Measurements from ENCODE around the gene MT1M.
"Not testable (repeated sequence)": the region's sequence is repeated elsewhere in the genome, so short reads cannot be mapped to it uniquely, and the experiment has no call there.

MT1M gene

GRCh38 chr16:56608876-56609462, 23.5 kb upstream of the MT1M start:
- no peak for DNase-seq (ENCODE audit: low read depth in 2 of 2)

GRCh38 chr16:56609463-56609921, 23.0 kb upstream of the MT1M start:
- DNase-seq (ENCODE audit: low read depth in 2 of 2) = peak in 1 of 2 donors; percentile 40

DNA sequence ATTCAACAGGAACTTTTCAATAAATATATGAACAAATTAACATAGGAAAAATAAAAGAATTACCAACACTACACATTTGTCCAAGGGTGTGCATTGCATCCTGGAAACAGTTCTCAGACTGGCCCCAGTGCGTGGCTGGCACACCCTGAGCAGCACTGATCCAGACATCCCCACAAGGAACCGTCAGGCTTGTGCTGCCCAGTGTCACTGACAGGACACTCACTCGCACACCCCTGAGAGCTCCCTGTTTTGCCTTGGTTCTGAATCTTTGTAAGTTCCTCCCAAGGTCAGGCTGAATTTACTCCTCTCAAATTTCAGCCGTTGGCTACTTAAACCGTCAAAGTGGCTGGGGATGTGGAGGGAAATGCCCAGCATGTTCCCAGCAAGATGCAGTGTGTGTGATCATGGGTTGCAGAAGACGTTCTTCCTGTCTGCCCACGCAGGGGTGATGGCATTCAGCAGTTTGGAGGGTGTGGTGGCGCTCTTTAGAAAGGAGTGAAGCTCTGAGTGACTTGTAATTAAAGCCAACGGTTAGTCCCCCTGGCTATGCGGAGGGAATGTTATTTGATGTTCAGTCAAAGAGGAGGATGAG, 22.3 kb upstream of the MT1M start:
- DNase-seq (ENCODE audit: low read depth in 2 of 2) = peak in 1 of 2 donors; percentile 28

DNA sequence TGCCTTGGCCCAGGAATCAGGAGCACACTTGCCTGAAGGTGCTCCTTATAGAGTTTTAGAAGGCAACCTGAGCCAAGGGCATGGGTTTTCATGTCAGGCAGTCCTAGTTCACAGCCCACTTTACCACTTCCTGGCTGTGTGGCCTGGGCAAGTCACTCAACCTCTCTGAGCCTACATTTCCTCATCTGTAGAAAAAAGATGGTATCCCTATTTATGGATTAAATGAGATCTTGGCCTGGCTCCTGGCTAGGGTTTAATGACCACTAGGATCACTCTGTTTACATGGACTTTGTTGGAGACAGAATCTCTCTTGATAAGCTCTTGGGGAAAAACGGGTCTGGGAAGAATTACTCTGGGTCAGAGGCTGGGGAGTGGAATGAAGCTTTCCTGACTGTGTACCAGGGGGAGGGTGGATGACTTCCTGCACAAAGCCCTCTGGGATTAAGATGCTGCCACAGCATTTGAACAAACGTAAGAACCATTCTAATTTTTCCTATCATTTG, 21.8 kb upstream of the MT1M start:
- no peak for DNase-seq (ENCODE audit: low read depth in 2 of 2)

GRCh38 chr16:56611281-56611833, 21.1 kb upstream of the MT1M start:
- no peak for DNase-seq (ENCODE audit: low read depth in 2 of 2)

GRCh38 chr16:56613706-56614105, 18.8 kb upstream of the MT1M start:
- no peak for DNase-seq (ENCODE audit: low read depth in 2 of 2)

- no peak for DNase-seq (ENCODE audit: low read depth in 2 of 2)
Measured at GRCh38 chr16:56614549-56614991, 17.9 kb upstream of the MT1M start.

DNA sequence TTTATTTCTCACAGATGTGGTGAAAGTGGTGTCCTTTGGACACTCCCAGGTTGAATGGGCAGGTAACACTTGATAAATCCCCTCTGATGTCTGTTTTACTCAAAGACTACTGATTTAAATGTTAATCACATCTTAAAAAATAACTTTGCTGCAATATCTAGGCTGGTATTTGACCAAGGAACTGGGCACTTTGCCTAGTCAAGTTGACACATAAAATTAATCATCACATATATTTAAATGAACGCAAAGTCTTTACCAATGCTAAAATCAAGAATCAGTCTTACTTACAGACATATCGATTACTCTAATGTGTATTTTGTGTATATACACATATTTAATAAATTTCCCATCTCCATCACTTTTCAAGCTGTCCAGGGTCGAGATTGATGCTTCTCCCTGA, 17.1 kb upstream of the MT1M start:
- no peak for DNase-seq (ENCODE audit: low read depth in 2 of 2)

GRCh38 chr16:56616608-56617211, 15.7 kb upstream of the MT1M start:
- no peak for DNase-seq (ENCODE audit: low read depth in 2 of 2)

- DNase-seq (ENCODE audit: low read depth in 2 of 2) = no peak
Measured at GRCh38 chr16:56617212-56618085, 15.0 kb upstream of the MT1M start.

- no peak for DNase-seq (ENCODE audit: low read depth in 2 of 2)
Measured at GRCh38 chr16:56618138-56618537, 14.3 kb upstream of the MT1M start.

- no peak for DNase-seq (ENCODE audit: low read depth in 2 of 2)
Measured at GRCh38 chr16:56620339-56620897, 12.0 kb upstream of the MT1M start.

- not testable (repeated sequence) for DNase-seq (ENCODE audit: low read depth in 2 of 2)
Measured at GRCh38 chr16:56621665-56622445, 10.6 kb upstream of the MT1M start.

GRCh38 chr16:56623184-56623583, 9.3 kb upstream of the MT1M start:
- not testable (repeated sequence) for DNase-seq (ENCODE audit: low read depth in 2 of 2)

GRCh38 chr16:56623637-56624036, 8.8 kb upstream of the MT1M start:
- no peak for DNase-seq (ENCODE audit: low read depth in 2 of 2)

- DNase-seq (ENCODE audit: low read depth in 2 of 2) = no peak
Measured at GRCh38 chr16:56625140-56625942, 7.1 kb upstream of the MT1M start, which contains the start of gene MT1E. Gene MT1E, plus strand, starts transcription at chr16:56625781. Its CDS starts 71 bp downstream, at chr16:56625852.

DNA sequence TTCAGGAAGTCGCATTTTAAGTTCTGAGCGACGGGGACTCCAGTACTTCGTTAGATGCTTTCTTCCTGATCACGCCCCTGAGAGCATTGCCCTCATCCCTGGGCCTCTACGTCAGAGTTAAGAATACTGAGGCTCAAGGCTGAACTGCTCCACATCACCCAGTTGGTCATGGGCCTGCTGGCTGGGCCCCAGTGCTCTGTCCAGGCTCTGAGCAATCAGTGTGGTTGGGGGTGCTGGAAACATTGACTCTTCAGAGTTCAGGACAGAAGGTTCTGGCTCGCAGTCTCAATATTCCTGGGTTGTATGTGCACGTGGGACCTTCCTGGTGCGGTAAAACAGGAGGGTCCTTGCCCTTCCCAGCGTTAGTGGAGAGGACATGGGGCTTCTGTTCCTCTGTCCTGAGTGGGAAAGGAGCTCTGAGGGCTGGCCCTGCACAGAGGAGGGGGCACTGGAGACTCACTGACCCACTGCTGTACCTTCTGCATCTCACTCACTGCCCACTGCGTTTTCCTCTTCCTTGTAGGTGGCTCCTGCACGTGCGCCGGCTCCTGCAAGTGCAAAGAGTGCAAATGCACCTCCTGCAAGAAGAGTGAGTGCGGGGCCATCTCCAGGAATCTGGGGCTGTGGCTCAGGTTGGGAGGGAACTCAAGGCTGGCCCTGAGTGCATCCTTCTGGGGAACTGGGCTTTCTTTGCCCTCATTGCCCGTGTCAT, 6.4 kb upstream of the MT1M start:
- DNase-seq (ENCODE audit: low read depth in 2 of 2) = no peak

GRCh38 chr16:56626685-56627084, 5.8 kb upstream of the MT1M start:
- DNase-seq (ENCODE audit: low read depth in 2 of 2) = no peak

Data from stimulated activated CD8-positive, alpha-beta memory T cell treated with anti-CD3 and anti-CD28 coated beads, Interleukin-7, amount 100 ng/mL, for 1 hour (primary cell).